ENCODE data around the gene GLRX. TPM values are rescaled to one million over a fixed set of nuclear protein-coding genes. Genes with fewer than 3 reads are reported as not detected.

The GLRX gene
- total RNA-seq, 1 experiment from 2014 or later: 38.7 TPM

DNA sequence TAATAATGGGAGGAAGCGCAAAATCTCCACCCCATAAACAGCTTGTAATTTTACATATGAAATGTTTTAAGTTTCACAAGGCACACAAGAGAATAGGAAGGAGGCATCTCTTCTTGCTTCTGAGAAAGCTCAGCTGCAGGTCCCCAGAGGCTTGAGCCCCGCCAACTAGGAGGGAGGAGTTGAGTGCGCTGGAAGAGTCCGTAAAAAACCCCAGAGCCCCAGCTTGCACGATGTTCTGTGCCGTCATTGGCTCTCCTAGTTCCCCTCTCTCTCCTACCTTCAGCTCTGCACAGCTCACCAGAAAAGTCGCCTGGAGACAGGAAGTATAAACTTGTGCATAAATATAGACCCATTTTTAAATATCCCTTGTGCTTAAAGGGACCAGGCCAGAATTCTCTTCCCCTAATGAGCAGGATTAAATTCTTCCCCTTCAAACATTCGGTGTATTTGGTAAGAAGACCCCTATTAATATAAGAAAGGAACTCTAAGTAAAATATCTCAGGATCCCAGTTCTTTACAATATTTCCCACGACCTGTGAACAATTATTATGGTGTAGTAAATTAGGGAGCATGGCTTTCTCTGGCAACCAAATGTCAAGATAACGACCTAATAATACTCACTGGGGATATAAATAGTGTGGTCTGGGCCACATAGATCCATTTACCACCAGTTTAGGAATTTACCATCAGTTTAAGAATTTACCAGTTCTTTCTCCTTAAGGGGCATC, 13.7 kb downstream of the GLRX start:
- no peak for DNase-seq (ENCODE audit: low read depth)

DNA sequence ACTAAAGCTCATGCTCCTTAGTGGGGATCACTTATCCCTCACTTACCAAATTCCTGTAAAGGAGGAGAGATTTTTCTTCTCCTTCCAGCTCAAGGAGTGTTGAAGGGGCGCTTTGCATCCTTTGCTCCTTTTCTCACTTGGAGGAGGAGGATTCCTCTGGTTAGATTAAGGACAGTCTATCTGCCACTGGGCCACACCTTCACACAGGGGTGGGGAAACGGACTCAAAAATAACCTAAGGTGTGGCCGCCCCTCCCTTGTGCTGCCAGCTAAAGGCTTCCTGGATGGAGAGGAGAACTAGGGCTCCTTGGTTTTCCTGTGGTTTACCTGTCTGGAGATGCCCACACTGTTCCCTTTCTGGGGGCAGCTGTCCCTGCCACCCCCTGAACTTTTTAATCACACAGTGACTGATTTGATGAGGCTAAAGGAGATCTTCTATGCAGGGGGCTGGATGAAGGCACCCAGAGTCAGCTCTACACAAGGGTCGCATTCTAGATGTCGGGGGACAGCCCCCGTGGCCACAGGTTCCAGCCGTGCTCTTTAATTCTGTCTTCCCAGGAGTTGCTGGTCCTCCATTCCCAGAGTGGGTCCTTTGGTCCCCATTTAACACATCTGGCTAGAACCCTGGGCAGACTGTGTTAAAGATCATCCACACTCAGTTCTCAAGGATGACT, 14.4 kb downstream of the GLRX start:
- no peak for DNase-seq (ENCODE audit: low read depth)

DNA sequence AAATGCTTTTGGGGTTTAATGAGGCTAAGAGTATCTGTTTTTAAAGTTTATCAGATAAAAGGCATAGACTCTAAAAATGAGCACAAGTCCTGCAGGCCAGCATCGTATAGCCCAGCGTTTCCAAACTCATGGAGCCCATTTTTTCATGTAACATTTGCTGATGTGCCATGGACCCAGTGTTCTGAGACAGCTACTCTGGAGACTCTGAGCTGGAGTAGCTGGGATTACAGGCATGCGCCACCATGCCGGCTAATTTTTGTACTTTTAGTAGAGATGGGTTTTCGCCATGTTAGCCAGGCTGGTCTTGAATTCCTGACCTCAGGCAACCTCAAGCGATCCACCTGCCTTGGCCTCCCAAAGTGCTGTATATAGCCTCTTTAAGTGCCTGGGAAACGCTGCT, 15.8 kb downstream of the GLRX start:
- DNase-seq (ENCODE audit: low read depth): no peak

DNA sequence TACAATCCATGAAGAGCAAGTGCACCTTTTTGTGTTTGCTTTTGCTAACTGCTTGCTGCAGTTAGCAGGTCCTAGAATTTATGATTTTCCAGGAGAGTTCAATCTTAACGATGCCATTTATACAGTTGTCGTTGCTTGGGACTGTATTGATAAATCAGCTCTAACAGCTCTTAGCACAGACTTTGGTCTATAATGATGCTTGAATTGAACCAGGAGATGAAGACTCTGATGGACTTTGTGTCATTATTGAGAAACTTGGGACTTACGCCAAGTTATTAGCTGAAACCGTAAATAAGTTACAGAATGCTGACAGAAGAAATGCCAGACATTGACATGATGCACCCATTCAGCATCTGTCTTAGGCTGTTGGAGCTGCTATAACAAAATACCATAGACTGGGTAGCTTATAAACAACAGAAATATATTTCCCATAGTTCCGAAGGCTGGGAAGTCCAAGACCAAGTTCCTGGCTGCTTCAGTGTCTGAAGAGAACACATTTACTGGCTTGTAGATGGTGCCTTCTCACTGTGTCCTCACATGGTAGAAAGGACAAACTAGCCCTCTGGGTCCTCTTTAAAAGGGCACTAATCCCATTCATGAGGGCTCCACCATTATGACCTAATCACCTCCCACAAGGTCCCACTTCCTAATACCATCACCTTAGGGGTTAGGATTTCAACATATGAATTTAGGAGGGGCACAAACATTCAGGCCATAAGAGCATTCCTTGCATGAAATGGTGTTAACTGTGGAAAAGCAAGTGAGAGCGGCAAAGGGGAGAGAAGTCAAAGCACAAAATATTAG, 17.6 kb downstream of the GLRX start:
- DNase-seq (ENCODE audit: low read depth): no peak

DNA sequence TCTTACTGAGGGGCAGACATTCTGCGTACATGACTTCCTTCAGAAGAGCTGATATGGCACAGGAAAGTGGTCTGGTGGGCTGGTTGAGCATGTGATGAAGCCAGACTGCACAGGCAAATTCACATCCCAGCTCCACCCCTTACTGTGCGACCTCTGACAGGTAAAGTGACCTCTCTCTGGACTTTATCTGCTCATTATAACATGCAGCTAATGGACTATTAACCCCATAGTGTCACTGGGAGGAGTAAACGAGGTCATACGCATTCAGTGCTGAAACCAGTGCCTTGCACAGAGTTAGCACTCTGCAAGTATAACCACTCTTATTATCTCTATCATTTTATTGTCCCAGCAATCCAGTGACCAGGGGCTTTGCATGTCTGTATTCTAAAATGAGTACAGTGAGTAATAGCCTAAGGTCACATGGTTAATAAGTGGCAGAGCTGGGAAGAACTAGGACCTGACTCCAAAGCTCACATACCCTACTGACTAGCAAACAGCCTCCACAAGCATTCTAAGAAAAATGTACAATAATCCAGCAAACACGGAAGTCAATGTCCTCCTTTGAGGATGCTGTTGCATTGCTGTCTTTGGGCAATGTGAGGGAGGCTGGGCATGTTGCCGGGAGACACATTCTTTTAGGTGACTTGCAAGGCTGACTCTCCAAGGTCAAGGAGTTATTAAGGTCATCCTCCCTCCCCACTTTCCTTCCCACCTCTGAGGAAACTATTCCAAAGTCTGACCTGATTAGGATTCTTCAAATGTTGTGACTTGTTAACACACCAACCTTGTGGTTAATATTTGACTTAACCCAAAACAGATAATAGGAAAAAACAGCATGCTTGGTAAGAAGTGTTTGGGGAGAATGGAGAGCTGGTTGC, 19.0 kb downstream of the GLRX start:
- peak; percentile 35 for DNase-seq (ENCODE audit: low read depth)

DNA sequence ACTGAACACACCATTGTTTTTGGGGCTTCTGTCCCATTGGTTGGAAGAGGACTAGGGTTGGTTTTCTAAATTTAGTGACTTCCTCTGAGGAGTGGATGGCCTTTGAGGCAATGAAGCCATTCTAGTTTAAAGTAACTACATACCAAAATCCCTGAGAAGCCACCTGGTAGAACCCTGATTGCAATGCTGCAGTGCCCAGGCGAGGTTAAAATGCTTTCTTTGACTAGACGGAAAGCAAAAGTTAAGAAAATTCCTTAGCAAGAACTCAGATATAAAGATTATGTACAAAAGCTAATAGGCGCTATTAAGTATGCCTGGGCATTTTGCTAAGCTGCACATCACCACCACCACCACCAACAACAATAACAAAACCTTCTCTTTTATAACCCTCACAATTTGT, 20.6 kb downstream of the GLRX start:
- no peak for DNase-seq (ENCODE audit: low read depth)

DNA sequence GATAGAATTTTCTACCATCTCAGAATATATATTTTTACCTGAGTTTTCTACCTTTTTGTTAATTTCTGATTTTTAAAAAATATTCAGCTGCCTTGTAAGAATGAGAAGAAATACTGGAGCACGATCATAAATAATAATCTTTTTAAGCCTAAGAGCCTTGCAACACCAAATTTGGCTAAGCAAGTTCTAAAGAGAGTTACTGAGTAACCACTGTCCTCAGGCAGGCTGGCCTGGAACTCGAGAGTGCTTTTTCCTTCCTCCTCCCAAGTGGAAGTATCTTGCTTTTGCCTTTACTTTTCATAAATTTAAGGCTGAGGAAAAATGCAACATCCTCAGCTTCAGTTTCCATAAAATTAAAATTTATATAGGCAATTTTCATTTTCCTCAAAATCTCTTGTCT, 21.0 kb downstream of the GLRX start:
- no peak for DNase-seq (ENCODE audit: low read depth)

DNA sequence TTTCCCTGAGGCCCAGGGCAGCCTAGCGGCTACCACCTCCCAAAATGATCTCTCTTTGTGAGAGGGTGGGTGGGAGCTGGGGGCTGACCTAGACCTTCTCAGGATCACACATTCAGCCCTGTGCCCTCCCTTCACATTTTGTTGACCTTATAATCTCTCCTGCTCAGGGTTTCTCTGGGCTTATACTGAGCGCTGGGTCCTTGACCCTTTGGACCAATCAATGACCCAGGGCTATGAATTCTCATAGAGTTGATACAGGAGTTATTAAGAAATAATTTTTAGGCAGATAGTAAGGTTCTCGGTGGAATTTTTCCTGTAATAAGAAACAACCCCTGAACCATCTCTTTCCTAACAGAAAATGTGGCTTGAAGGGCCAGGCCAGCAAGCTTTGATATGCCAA, 22.0 kb downstream of the GLRX start:
- no peak for DNase-seq (ENCODE audit: low read depth)

DNA sequence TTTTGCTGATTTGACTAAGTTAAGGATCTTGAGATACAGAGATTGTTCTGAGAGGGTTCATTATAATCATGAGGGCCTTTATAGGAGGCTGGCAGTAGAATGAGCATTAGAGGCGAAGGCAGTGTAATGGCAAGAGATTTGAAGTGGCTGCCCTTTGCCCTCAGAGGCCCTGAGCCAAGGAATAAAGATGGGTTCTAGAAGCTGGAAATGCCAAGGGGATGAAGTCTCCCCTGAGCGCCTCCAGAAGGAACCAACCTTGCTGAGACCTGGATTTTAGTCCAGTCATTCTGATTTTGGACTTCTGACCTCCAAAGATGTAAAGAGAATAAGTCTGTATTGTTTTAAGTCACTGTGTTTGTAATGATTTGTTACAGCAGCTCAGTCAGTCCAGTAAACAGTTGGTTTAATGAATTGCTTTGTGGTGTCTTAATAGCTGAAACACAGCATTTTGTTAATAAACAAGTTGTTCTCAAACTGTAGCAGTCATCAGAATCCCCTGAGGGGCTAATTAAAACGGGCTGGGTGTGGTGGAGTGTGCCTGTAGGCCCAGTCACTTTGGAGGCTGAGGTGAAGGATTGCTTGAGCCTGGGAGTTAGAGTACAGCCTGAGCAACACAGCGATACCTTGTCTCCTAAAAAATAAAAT, 23.2 kb downstream of the GLRX start:
- peak; percentile 77 for DNase-seq (ENCODE audit: low read depth)

DNA sequence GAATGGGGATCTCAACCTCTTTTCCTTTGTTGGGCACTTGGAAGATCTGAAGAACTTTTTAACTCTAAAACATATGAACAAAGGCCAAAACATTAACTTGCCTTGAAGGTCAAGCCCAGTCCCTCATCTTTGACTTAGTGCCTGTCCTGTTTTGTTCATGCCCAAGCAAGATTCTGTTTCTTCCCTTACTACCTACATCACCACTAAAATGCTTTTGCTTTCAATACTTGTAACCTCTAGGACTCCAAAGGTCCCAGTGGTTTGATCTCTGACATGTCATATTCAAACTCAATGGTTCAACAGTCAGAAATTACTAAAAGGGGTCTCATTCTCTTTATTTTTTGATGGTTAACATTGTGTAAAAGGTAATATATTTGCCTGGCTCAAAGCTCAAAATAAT, 24.0 kb downstream of the GLRX start:
- DNase-seq (ENCODE audit: low read depth): no peak

DNA sequence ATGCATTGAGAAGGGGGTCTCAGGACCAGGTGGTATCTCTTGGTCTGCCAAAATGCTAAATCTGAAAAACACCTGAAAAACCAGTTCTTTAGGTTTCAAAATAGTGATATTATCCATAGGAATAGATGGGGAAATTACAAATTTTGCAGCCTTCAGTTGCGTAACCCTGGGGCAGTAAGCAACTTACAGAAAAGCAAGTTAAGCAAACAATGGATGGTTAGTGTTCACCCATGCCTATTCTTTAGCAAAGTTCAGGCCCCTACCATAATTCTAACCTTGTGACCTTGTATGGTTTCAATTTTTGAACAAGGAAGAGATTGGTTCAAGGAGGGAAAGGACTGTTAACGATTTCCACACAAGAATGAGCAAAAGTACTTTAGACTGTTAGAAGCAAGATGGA, 24.5 kb downstream of the GLRX start:
- DNase-seq (ENCODE audit: low read depth): no peak

DNA sequence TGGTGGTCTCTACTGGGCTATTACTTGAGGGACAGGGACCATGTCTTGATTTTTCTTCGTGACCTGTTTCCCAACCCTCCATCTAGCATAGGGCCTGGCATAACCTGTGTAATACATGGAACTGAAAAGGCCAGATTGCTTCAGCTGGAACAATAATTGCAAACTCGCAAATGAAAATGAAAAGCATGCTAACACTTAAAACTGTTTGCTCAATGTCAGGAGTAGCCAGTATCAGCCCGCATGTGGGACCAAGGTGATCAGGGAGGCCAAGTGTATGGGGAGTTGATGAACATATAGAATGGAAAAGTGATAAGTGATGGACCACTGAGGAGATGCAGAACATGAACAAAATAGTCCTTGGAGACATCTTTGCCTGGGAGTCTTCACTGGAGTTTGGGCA, 25.2 kb downstream of the GLRX start:
- no peak for DNase-seq (ENCODE audit: low read depth)

DNA sequence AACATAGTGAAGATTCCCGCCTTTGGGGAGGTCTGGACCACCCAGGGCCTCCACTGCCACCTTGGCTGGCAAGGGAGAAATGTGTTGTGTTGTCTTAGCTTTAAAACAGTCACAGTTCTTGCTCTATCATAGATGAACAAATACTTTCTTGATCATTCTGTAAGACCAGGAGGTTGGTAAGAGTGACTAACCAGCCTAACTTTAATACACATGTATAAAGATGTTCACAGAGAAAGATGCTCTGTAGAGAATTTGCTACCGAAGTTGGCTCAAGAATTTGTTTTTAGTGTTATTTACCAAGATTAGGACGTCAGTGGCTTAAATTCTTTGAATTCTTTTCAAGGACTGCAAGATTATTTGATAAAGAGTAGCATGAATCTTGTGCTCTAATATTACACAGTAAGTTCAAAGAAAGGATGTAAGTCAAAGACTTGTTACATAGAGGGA, 28.4 kb downstream of the GLRX start:
- DNase-seq (ENCODE audit: low read depth): peak; percentile 41

DNA sequence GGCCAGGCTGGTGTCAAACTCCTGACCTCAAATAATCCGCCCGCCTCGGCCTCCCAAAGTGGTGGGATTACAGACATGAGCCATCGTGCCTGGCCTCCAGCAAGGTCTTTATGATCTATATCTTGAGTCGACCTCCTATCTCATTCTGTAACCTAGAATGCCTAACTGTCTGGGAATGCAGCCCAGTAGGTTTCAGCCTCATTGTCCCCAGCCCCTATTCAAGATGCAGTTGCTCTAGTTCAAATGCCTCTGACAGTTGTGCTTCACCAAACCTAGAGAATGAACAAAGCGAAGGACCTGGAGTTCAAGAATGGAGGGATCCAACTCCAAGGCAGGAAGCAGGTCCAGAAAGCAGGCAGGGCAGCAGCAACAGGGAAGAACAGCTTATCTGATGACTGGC, 30.8 kb downstream of the GLRX start:
- no peak for DNase-seq (ENCODE audit: low read depth)

DNA sequence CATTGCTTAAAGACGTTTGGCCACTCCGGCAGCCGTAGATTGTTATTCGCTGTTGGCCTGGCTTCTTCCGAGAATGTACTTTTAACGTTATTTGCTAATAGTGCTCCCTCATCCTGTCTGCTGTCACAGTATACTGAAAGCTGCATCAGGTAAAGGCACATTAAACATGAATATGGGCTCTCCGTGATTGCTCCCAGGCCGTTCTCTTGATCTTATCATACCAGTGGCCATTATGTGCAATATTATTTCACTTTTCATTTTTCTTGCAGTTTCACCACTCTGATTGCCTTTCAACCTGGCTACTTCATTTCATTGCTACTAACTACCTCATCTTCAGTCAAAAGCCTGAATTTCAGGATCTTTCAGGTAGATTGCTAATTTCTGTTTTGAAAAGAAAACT, 34.0 kb downstream of the GLRX start:
- DNase-seq (ENCODE audit: low read depth): no peak

DNA sequence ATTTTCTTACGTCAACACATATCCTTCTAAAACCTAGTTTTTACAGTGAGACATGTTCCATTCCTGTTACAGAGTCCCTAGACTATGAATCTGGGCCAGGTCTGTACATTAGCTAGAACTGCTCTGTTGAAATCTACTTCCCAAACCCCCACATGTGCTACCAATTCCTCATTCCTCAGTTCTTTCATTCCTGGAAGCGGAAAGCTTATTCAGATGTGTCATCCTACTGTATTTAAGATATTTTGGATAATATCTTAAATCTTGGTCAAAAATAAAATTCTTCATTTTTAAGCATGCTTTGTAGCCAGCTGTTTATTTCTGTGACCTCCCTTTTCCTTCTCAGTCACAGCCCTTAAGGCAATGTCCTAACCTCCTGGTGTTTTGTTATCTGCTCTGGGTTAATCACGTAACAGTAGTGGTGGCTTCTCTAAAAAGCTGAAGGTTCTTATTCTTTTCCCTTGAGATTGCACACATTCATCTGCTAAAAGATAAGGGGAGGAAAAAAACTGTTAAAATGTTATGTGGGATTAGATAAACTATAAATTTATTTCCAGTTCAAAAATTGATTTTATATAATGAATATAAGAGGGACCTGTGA, 35.6 kb downstream of the GLRX start:
- no peak for DNase-seq (ENCODE audit: low read depth)

DNA sequence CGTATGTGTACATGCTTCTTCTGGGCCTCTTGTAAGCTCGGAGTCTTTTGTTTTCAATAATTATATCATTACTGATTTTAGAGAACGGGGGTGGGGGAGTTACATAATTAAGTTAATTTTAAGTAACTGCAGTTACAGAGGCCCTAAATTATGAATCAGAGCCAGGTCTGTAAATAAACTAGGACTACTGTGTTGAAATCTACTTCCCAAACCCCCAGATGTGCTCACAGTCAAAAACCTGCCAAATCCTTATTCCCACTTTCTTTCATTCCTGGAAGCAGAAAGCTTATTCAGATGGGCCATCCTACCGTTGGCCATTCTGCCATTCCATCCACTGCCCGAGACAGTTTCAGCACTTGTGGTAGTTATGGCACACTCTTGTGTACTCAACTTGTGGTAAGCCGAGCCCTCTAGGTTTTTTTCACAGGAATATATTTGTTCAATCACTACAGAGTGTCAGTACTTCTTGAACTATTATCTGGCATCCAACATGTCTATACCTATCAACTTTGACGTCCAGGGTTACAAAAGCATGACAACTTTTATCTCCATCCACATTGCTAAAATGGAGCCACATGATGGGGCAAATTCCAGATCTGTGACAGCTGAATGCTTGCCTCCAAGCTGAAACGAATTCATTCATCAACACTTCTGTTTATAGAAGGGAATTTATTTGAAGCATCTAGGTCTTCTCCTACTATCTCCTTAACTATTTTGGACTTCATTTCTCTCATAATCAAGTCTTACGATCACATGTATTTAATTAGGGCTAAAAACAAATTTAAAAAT, 37.8 kb downstream of the GLRX start:
- no peak for DNase-seq (ENCODE audit: low read depth)

DNA sequence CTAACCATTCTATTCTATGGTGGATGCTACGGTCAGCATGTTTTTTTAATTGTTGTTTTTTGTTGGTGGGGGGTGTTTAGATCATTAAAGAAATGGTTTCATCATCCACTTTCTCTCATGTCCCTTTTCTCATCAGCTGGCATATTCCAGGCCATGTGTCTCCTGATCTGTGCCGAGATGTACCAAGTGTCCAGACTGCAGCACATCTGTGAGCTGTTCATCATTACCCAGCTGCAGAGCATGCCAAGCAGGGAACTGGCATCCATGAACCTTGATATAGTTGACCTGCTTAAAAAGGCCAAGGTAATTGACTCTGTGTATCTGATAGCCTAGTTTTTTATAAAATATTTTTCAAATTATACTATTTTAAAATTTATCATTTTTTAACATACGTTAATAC, 38.9 kb downstream of the GLRX start:
- DNase-seq (ENCODE audit: low read depth): no peak

DNA sequence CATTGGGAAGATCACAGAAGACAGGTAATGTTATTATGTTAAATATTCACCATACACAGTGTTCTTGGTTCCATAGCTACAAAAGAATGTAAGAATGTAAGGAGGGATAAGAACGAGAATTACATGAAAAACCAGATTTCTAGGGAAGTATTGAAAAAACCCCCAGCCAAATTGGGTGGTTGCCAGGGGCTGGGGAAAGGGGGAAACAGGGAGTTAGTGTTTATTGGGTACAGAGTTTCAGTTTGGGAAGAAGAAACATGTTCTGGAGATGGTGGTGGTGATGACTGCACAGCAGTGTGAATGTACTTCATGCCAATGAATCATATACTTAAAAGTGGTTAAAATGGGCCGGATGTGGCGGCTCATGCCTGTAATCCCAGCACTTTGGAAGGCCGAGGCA, 40.3 kb downstream of the GLRX start:
- no peak for DNase-seq (ENCODE audit: low read depth)

DNA sequence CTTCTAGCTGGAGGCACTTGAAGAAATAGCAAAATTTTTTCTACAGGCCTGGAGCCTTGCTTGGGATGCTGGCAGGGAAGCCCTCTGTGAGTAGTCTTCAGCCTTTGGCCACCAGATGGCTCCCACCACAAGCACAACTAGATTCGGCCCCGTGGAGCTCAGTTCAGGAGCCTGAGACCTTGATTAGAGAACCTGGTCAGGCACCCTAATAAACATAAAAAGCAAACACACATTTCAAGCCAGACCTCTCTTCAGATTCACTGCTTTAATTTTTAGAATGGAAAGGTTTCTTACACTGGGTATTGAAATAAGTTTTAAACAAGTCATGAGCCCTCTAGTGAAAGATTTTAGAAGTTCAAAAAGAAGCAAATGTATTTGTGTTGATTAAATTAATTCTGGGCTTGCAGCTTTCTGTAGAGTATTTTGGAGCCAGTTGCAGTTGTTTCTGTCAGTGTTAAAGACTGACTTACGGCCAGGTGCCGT, 41.4 kb downstream of the GLRX start:
- peak; percentile 68 for DNase-seq (ENCODE audit: low read depth)

All from M059J (cell line).